ENCODE results near the gene SRP9. TPM values are rescaled to one million over a fixed set of nuclear protein-coding genes. Genes with fewer than 3 reads are reported as not detected.

SRP9 gene
- 647 and 743 TPM in 2 replicates for total RNA-seq (2014; rRNA removed; shearing (Covaris generic))

GRCh38 chr1:225777583-225778336 is at the start of gene SRP9:
Gene SRP9 (plus strand): TSS chr1:225777826. CDS start chr1:225777941, 115 bp downstream.
- H3K27me3 ChIP-seq (ENCODE audit: control insufficient read depth, insufficient read depth, low read length) = no peaks in the 10 kb centered on the region
- DNase-seq = peak; percentile 97
- H3K4me3 ChIP-seq (ENCODE audit: insufficient read depth, low read depth, low read length) = peak within 1 kb of the TSS; percentile 82
- no peaks in the 10 kb centered on the region for H3K36me3 ChIP-seq (replicated peaks; ENCODE audit: control insufficient read depth, insufficient read depth, low read length)

GRCh38 chr1:225731491-225731890 is 46.1 kb upstream of the SRP9 start:
- Histone ChIP-seq H3K36me3 (replicated peaks; ENCODE audit: control insufficient read depth, insufficient read depth, low read length) (no peaks in the 10 kb centered on the region), H3K27me3 (ENCODE audit: control insufficient read depth, insufficient read depth, low read length) (peaks cover 10% of the 10 kb centered on the region; the same call in 1 of the 2 replicates), H3K4me3 (ENCODE audit: insufficient read depth, low read depth, low read length) (no peak overlapping the region)
- DNase-seq = no peak

- Histone ChIP-seq H3K27me3 (ENCODE audit: control insufficient read depth, insufficient read depth, low read length) (peaks cover 24% of the 10 kb centered on the region; the same call in 1 of the 2 replicates), H3K4me3 (ENCODE audit: insufficient read depth, low read depth, low read length) (no peak overlapping the region), H3K36me3 (replicated peaks; ENCODE audit: control insufficient read depth, insufficient read depth, low read length) (no peaks in the 10 kb centered on the region)
- no peak for DNase-seq
These were observed 44.4 kb upstream of the SRP9 start for GRCh38 chr1:225733254-225733653.

GRCh38 chr1:225735252-225736149 is 42.1 kb upstream of the SRP9 start:
- H3K27me3 ChIP-seq (ENCODE audit: control insufficient read depth, insufficient read depth, low read length) = peaks cover 29% of the 10 kb centered on the region
- H3K4me3 ChIP-seq (ENCODE audit: insufficient read depth, low read depth, low read length) = no peak overlapping the region
- H3K36me3 ChIP-seq (replicated peaks; ENCODE audit: control insufficient read depth, insufficient read depth, low read length) = no peaks in the 10 kb centered on the region
- no peak for DNase-seq

- no peak overlapping the region for H3K4me3 ChIP-seq (ENCODE audit: insufficient read depth, low read depth, low read length)
- no peak for DNase-seq
- no peaks in the 10 kb centered on the region for H3K36me3 ChIP-seq (replicated peaks; ENCODE audit: control insufficient read depth, insufficient read depth, low read length)
- H3K27me3 ChIP-seq (ENCODE audit: control insufficient read depth, insufficient read depth, low read length) = peaks cover 28% of the 10 kb centered on the region
These were observed 41.1 kb upstream of the SRP9 start for GRCh38 chr1:225736437-225737098.

GRCh38 chr1:225737161-225737560 is 40.5 kb upstream of the SRP9 start:
- H3K36me3 ChIP-seq (replicated peaks; ENCODE audit: control insufficient read depth, insufficient read depth, low read length) = no peaks in the 10 kb centered on the region
- peaks cover 28% of the 10 kb centered on the region for H3K27me3 ChIP-seq (ENCODE audit: control insufficient read depth, insufficient read depth, low read length)
- DNase-seq = no peak
- H3K4me3 ChIP-seq (ENCODE audit: insufficient read depth, low read depth, low read length) = no peak overlapping the region

GRCh38 chr1:225737866-225738265 is 39.8 kb upstream of the SRP9 start:
- DNase-seq = no peak
- Histone ChIP-seq H3K27me3 (ENCODE audit: control insufficient read depth, insufficient read depth, low read length) (peaks cover 28% of the 10 kb centered on the region), H3K4me3 (ENCODE audit: insufficient read depth, low read depth, low read length) (no peak overlapping the region), H3K36me3 (replicated peaks; ENCODE audit: control insufficient read depth, insufficient read depth, low read length) (no peaks in the 10 kb centered on the region)

- Histone ChIP-seq H3K27me3 (ENCODE audit: control insufficient read depth, insufficient read depth, low read length) (peaks cover 28% of the 10 kb centered on the region), H3K36me3 (replicated peaks; ENCODE audit: control insufficient read depth, insufficient read depth, low read length) (no peaks in the 10 kb centered on the region)
- DNase-seq = no peak
These were observed 38.9 kb upstream of the SRP9 start for GRCh38 chr1:225738763-225739162.

GRCh38 chr1:225739542-225740107 is 38.0 kb upstream of the SRP9 start:
- H3K4me3 ChIP-seq (ENCODE audit: insufficient read depth, low read depth, low read length) = no peak overlapping the region
- H3K27me3 ChIP-seq (ENCODE audit: control insufficient read depth, insufficient read depth, low read length) = peaks cover 26% of the 10 kb centered on the region
- H3K36me3 ChIP-seq (replicated peaks; ENCODE audit: control insufficient read depth, insufficient read depth, low read length) = no peaks in the 10 kb centered on the region
- no peak for DNase-seq

More at GRCh38 chr1:225738763-225739162, 38.9 kb upstream of the SRP9 start:
- H3K4me3 ChIP-seq (ENCODE audit: insufficient read depth, low read depth, low read length) = no peak overlapping the region

- DNase-seq = no peak
- no peak overlapping the region for H3K4me3 ChIP-seq (ENCODE audit: insufficient read depth, low read depth, low read length)
- H3K27me3 ChIP-seq (ENCODE audit: control insufficient read depth, insufficient read depth, low read length) = 0 out of 2 replicates have a peak, but pooled peaks cover 2% of the 10 kb centered on the region
- no peaks in the 10 kb centered on the region for H3K36me3 ChIP-seq (replicated peaks; ENCODE audit: control insufficient read depth, insufficient read depth, low read length)
These were observed 32.9 kb upstream of the SRP9 start for GRCh38 chr1:225744745-225745144.

GRCh38 chr1:225745273-225745672 is 32.4 kb upstream of the SRP9 start:
- Histone ChIP-seq H3K27me3 (ENCODE audit: control insufficient read depth, insufficient read depth, low read length) (peaks cover 2% of the 10 kb centered on the region; the same call in 1 of the 2 replicates), H3K4me3 (ENCODE audit: insufficient read depth, low read depth, low read length) (no peak overlapping the region), H3K36me3 (replicated peaks; ENCODE audit: control insufficient read depth, insufficient read depth, low read length) (no peaks in the 10 kb centered on the region)
- no peak for DNase-seq

GRCh38 chr1:225746361-225747179 is 31.1 kb upstream of the SRP9 start:
- Histone ChIP-seq H3K4me3 (ENCODE audit: insufficient read depth, low read depth, low read length) (peak overlapping the region; percentile 12; the same call in 1 of the 2 replicates), H3K36me3 (replicated peaks; ENCODE audit: control insufficient read depth, insufficient read depth, low read length) (no peaks in the 10 kb centered on the region), H3K27me3 (ENCODE audit: control insufficient read depth, insufficient read depth, low read length) (peaks cover 2% of the 10 kb centered on the region; the same call in 1 of the 2 replicates)
- peak; percentile 87 for DNase-seq

- Histone ChIP-seq H3K36me3 (replicated peaks; ENCODE audit: control insufficient read depth, insufficient read depth, low read length) (no peaks in the 10 kb centered on the region), H3K27me3 (ENCODE audit: control insufficient read depth, insufficient read depth, low read length) (peaks cover 2% of the 10 kb centered on the region; the same call in 1 of the 2 replicates), H3K4me3 (ENCODE audit: insufficient read depth, low read depth, low read length) (no peak overlapping the region)
- no peak for DNase-seq
These were observed 30.1 kb upstream of the SRP9 start for GRCh38 chr1:225747566-225747965.

Measured in H7 (cell line).